Measurements from ENCODE around the gene CP. TPM values are rescaled to one million over a fixed set of nuclear protein-coding genes. Genes with fewer than 3 reads are reported as not detected.

The CP gene
- 16.1 and 42.1 TPM in 2 replicates for total RNA-seq

GRCh38 chr3:149221783-149222517 is at the start of gene CP:
Gene CP (minus strand): TSS chr3:149221829. CDS start chr3:149221792, 37 bp downstream.

GRCh38 chr3:149129326-149130205 is 92.1 kb downstream of the CP start, which contains the start of gene HPS3:
Gene HPS3 (plus strand): TSS chr3:149129638. CDS start chr3:149129724, 86 bp downstream.

Other genes starting within 250 kb of the CP start
- gene GYG1, start 230.3 kb downstream of the CP start, total RNA-seq, result 48.7 and 57.3 TPM in 2 replicates
- gene HLTF, start 135.3 kb downstream of the CP start, total RNA-seq, result 43.1 and 69.7 TPM in 2 replicates
- 29.1 and 32.7 TPM in 2 replicates for gene HPS3, start 92.2 kb downstream of the CP start, total RNA-seq
- 0.07 and 0.72 TPM in 2 replicates for gene TM4SF18, start 111.8 kb upstream of the CP start, total RNA-seq
- gene TM4SF1, start 155.8 kb upstream of the CP start, total RNA-seq, result 314 and 726 TPM in 2 replicates

Measured in smooth muscle cell of the pulmonary artery (primary cell).